ENCODE results near the gene PPP1R13B.

GRCh38 chr14:103883263-103883523, 35.8 kb upstream of the PPP1R13B start:
- no peak for TF ChIP-seq CTCF (IDR thresholded peaks at IDR 0.05)
- TF ChIP-seq CREB1 (CRISPR knock-in tag; IDR thresholded peaks at IDR 0.05) = no peak
- no peak for TF ChIP-seq PREB (CRISPR knock-in tag; IDR thresholded peaks at IDR 0.05; ENCODE audit: borderline replicate concordance)
- TF ChIP-seq JUN (CRISPR knock-in tag; IDR thresholded peaks at IDR 0.05) = no peak

All from WTC11 (cell line).